Measurements from ENCODE around the gene WDR33. TPM values are rescaled to one million over a fixed set of nuclear protein-coding genes. Genes with fewer than 3 reads are reported as not detected.
A peak's percentile ranks its signal among the peaks of the same experiment; 100 is the strongest.

WDR33 gene
- total RNA-seq, 4 donors from 2014 or later, result 42.3 to 46.5 (median 45.1) TPM

DNA sequence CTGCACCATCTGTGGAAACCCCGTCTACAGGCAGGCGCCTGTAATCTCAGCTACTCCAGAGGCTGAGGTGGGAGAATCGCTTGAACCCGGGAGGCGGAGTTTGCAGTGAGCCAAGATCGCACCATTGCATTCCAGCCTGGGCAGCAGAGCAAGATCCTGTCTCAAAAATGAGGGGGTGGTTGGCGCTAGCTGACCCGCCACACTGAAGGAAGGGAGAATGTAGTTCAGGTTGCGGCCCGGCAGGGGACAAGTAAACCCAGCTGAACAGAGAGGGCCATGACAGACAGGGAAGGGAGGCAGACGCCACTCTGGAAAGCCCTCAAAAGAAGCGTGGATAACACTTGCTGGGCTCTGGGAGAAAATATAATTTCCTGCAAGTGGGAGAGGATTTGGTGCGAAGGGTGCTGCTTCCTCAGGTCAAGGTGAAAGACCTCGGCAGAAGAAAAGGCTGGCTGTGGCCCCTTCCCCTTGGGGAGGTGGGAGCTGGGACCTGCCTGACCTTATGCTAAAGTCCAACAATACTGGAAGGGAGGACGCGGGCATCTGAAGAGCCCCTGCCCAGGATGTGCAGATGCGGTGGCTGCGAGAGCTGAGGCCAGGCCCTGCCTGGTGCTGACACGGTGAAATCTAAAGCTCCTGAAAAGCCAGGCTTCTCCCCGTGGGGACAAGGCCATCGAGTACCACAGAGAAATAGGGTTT, 113.3 kb downstream of the WDR33 start:
- Histone ChIP-seq H3K9me3 (no peaks in the 10 kb centered on the region), H3K27ac (no peak overlapping the region), H3K4me1 (peaks cover 0 to 20% (median 8%) of the 10 kb centered on the region in 4 donors), H3K36me3 (no peaks in the 10 kb centered on the region), H3K27me3 (no peaks in the 10 kb centered on the region), H3K4me3 (no peak overlapping the region)
- 87 to 92% methylated on average over 21 of the region's 21 CpGs for WGBS, 2 donors
- TF ChIP-seq EP300 (IDR thresholded peaks at IDR 0.05), result no peak
- no peak for TF ChIP-seq CTCF (IDR thresholded peaks at IDR 0.05)
- no peak for DNase-seq (ENCODE audit: low spot score in 2 of 2)

- H3K4me3 ChIP-seq, result peak overlapping the region; percentile 26 to 41 (median 40)
- peaks cover 0 to 10% (median 0%) of the 10 kb centered on the region in 4 donors for H3K9me3 ChIP-seq
- WGBS, 2 donors, result 27 to 48% methylated on average over 44 to 45 of the region's 52 CpGs
- H3K4me1 ChIP-seq, result peaks cover 0 to 11% (median 2%) of the 10 kb centered on the region in 4 donors
- TF ChIP-seq EP300 (IDR thresholded peaks at IDR 0.05) (peak in 1 of 2 donors; percentile 15), POLR2A (IDR thresholded peaks at IDR 0.05) (no peak), CTCF (IDR thresholded peaks at IDR 0.05) (peak; percentile 26 to 71 (median 61))
- peak in 1 of 2 donors; percentile 53 for DNase-seq (ENCODE audit: low spot score in 2 of 2)
- no peaks in the 10 kb centered on the region for H3K27me3 ChIP-seq
- no peaks in the 10 kb centered on the region for H3K36me3 ChIP-seq
- peak overlapping the region; percentile 14 to 59 (median 50) for H3K27ac ChIP-seq
Measured at GRCh38 chr2:127695491-127696472, 115.2 kb downstream of the WDR33 start.

- H3K27ac ChIP-seq, result peak overlapping the region in 2 of 4 donors; percentile 43 to 58
- no peak for TF ChIP-seq EP300 (IDR thresholded peaks at IDR 0.05)
- TF ChIP-seq CTCF (IDR thresholded peaks at IDR 0.05), result no peak
- TF ChIP-seq POLR2A (IDR thresholded peaks at IDR 0.05), result no peak
Measured at GRCh38 chr2:127694986-127695385, 116.0 kb downstream of the WDR33 start.

DNA sequence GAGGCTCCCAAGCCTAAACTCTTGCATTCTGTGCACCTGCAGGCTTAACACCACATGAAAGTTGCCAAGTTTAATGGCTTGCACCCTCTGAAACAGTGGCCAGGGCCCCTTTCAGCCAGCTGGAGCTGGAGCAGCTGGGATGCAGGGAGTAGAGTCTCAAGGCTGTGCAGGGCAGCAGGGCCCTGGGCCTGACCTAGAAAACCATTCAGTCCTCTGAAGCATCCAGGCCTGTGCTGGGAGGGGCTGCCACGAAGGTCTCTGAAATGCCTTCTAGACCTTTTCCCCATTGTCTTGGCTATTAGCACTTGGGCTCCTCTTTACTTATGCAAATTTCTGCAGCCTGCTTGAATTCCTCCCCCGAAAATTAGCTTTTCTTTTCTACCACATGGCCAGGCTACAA, 120.3 kb downstream of the WDR33 start:
- no peaks in the 10 kb centered on the region for H3K27me3 ChIP-seq
- H3K9me3 ChIP-seq, result peaks cover 0 to 25% (median 0%) of the 10 kb centered on the region in 4 donors
- TF ChIP-seq EP300 (IDR thresholded peaks at IDR 0.05) (no peak), CTCF (IDR thresholded peaks at IDR 0.05) (no peak), POLR2A (IDR thresholded peaks at IDR 0.05) (no peak)
- DNase-seq (ENCODE audit: low spot score in 2 of 2), result no peak
- no peaks in the 10 kb centered on the region for H3K36me3 ChIP-seq
- WGBS, 2 donors, result 84 to 88% methylated on average over 2 of the region's 2 CpGs
- H3K4me1 ChIP-seq, result peaks cover 0 to 5% (median 0%) of the 10 kb centered on the region in 4 donors
- H3K27ac ChIP-seq, result no peak overlapping the region
- no peak overlapping the region for H3K4me3 ChIP-seq

More at GRCh38 chr2:127694986-127695385, 116.0 kb downstream of the WDR33 start:
- DNase-seq (ENCODE audit: low spot score in 2 of 2), result no peak
- Histone ChIP-seq H3K4me1 (peaks cover 0 to 5% (median 0%) of the 10 kb centered on the region in 4 donors), H3K36me3 (no peaks in the 10 kb centered on the region), H3K4me3 (peak overlapping the region in 2 of 4 donors; percentile 41), H3K27me3 (no peaks in the 10 kb centered on the region), H3K9me3 (peaks cover 0 to 18% (median 0%) of the 10 kb centered on the region in 4 donors)
- WGBS, 2 donors, result 81 to 86% methylated on average over 9 of the region's 9 CpGs

All from tibial nerve (tissue), 4 donors.